Ovary (tissue), 3 donors: Measurements from ENCODE around the gene TMEM182.

Experiments used
- CTCF ChIP-seq, 3 donors: fragments of 450-650 bp in 2 of 3; fragments of 200-600 bp in 1 of 3; IDR thresholded peaks; one replicate each; pipeline versions ENCODE4 v1.5.1 to v1.8.0; 2016 to 2022; ENCODE audit warnings: antibody characterized with exemption in 3 of 3, mild to moderate bottlenecking in 1 of 3
- EP300 ChIP-seq: sonication (generic); formaldehyde crosslinking; IDR thresholded peaks from one replicate; pipeline ENCODE4 v1.6.1; 2017; ENCODE audit warnings: antibody characterized with exemption
- POLR2A ChIP-seq: fragments of 450-650 bp; IDR thresholded peaks from one replicate; pipeline ENCODE4 v1.6.1; 2017; ENCODE audit warnings: antibody characterized with exemption, mild to moderate bottlenecking, moderate library complexity
- donor health status: DM: no; HTN: no; CAD: no.

- TF ChIP-seq CTCF (IDR thresholded peaks at IDR 0.05) (no peak), POLR2A (no peak), EP300 (no peak)
Measured at GRCh38 chr2:102737431-102737830, 24.4 kb upstream of the TMEM182 start.
